OCI-LY7 (cell line): ENCODE results near the gene TMEM231. TPM values are rescaled to one million over a fixed set of nuclear protein-coding genes. Genes with fewer than 3 reads are reported as not detected.

Experiments used
- BruUV-seq: library from RNA; stranded (reverse); fragments of 400-500 nt; replicated peaks from 2 replicates; lab custom pipeline; 2021; lab: Mats Ljungman, UMichigan
- CTCF ChIA-PET: fragments of 300-600 bp; sonication (Branson Sonifier 250); formaldehyde crosslinking; loops from one replicate; lab custom pipeline; 2022; ENCODE audit warnings: antibody characterized with exemption; ENCODE audit not compliant: unreplicated experiment; lab: Charles Lee
- POLR2A ChIA-PET: fragments of 300-600 bp; sonication (Branson Sonifier 250); formaldehyde crosslinking; loops from one replicate; lab custom pipeline; 2022; ENCODE audit warnings: antibody characterized with exemption; lab: Charles Lee
- DNase-seq: peaks from one replicate; pipeline ENCODE4 v3.0.0-alpha.2; 2015; ENCODE audit warnings: low spot score
- H2AFZ ChIP-seq: fragments of 200-600 bp; sonication (generic), shearing (Covaris generic); 2 replicates; pipeline ENCODE4 v1.6.1; 2014; ENCODE audit warnings: mild to moderate bottlenecking, antibody characterized with exemption, low read length, moderate library complexity
- H3K27ac ChIP-seq: fragments of 200-600 bp; sonication (generic); 2 replicates; pipeline ENCODE4 v1.5.1; 2014; ENCODE audit warnings: mixed run types, low read depth, mild to moderate bottlenecking, moderate library complexity, low read length, inconsistent platforms; ENCODE audit not compliant: poor library complexity, severe bottlenecking
- H3K36me3 ChIP-seq: fragments of 200-600 bp; sonication (generic); 2 replicates; pipeline ENCODE4 v1.6.1; 2014; ENCODE audit warnings: mild to moderate bottlenecking, antibody characterized with exemption, low read length, moderate library complexity, mixed read lengths; ENCODE audit not compliant: insufficient read depth
- H3K4me1 ChIP-seq: fragments of 200-600 bp; sonication (generic); 2 replicates; pipeline ENCODE4 v1.5.1; 2014; ENCODE audit warnings: mild to moderate bottlenecking, low read length; ENCODE audit not compliant: insufficient read depth, poor library complexity, severe bottlenecking
- H3K4me2 ChIP-seq: fragments of 200-600 bp; sonication (generic); 2 replicates; pipeline ENCODE4 v1.6.1; 2014; ENCODE audit warnings: mild to moderate bottlenecking, low read length
- H3K4me3 ChIP-seq: fragments of 200-600 bp; sonication (generic); 2 replicates; pipeline ENCODE4 v1.5.1; 2014; ENCODE audit warnings: mild to moderate bottlenecking, low read depth, low read length; ENCODE audit not compliant: poor library complexity, severe bottlenecking
- H3K79me2 ChIP-seq: fragments of 200-600 bp; sonication (generic); 2 replicates; pipeline ENCODE4 v1.6.1; 2016; ENCODE audit warnings: low read depth, mild to moderate bottlenecking, low read length, moderate library complexity, mixed read lengths; ENCODE audit not compliant: insufficient read depth
- H3K9me2 ChIP-seq: fragments of 200-600 bp; sonication (generic); 2 replicates; pipeline ENCODE4 v1.6.1; 2016; ENCODE audit warnings: mild to moderate bottlenecking, low read length, mixed read lengths; ENCODE audit not compliant: insufficient read depth
- H3K9me3 ChIP-seq: fragments of 200-600 bp; sonication (generic); 2 replicates; pipeline ENCODE4 v1.6.1; 2014; ENCODE audit warnings: mild to moderate bottlenecking, mixed run types, low read length, mixed read lengths
- H4K20me1 ChIP-seq: fragments of 200-600 bp; sonication (generic); 2 replicates; pipeline ENCODE4 v1.6.1; 2014; ENCODE audit warnings: mild to moderate bottlenecking, antibody characterized with exemption, low read length, moderate library complexity, mixed read lengths; ENCODE audit not compliant: insufficient read depth
- CTCF ChIP-seq: fragments of 200-600 bp; sonication (generic); conservative IDR thresholded peaks from 2 replicates; pipeline ENCODE4 v1.5.1; 2014; ENCODE audit warnings: mild to moderate bottlenecking, antibody characterized with exemption, low read length, moderate library complexity, mixed read lengths
- EZH2phosphoT487 ChIP-seq: fragments of 200-600 bp; sonication (generic); IDR thresholded peaks from 2 replicates; pipeline ENCODE4 v1.6.1; 2018; ENCODE audit warnings: low read depth, borderline replicate concordance, mild to moderate bottlenecking, mixed run types, antibody characterized with exemption, low read length, moderate library complexity, mixed read lengths
- intact Hi-C: fragments of 100-400 bp; cut with micrococcal nuclease; formaldehyde crosslinking; loops from one replicate; pipeline ENCODE4 v1.10.0; 2022; ENCODE audit not compliant: unreplicated experiment
- total RNA-seq, 2 experiments: library from RNA; depleted of rRNA in 1 of 2; stranded (reverse); fragments of >200 nt in 1 of 2; shearing (Covaris generic) in 1 of 2; gene quantifications; 2 replicates each; pipeline ENCODE4 v1.2.3, GENCODE V29; 2014 to 2022

TMEM231 gene
- total RNA-seq, 2 experiments from 2014 or later, result 6.6 to 6.9 TPM

GRCh38 chr16:75576384-75576811 is 20.3 kb upstream of the TMEM231 start:
- POLR2A ChIA-PET, result interaction anchor here (0.8 kb wide), 2 partner anchors 12 to 30 kb away, joined by 3 to 4 read pairs; no protein-coding TSS in a partner anchor
- Histone ChIP-seq H4K20me1 (0 out of 2 replicates have a peak, but pooled peaks cover 7% of the 10 kb centered on the region), H3K27ac (no peak overlapping the region), H3K36me3 (peaks cover 91% of the 10 kb centered on the region), H3K79me2 (no peaks in the 10 kb centered on the region), H3K4me1 (peaks cover 6% of the 10 kb centered on the region), H3K4me3 (no peak overlapping the region), H3K9me2 (no peaks in the 10 kb centered on the region), H3K4me2 (no peak overlapping the region), H3K9me3 (no peaks in the 10 kb centered on the region), H2AFZ (no peak overlapping the region)
- intact Hi-C loops, result no loop called here
- TF ChIP-seq CTCF, result no peak
- CTCF ChIA-PET, result no interaction called here
- no TSS peak for BruUV-seq
- DNase-seq, result no peak

DNA sequence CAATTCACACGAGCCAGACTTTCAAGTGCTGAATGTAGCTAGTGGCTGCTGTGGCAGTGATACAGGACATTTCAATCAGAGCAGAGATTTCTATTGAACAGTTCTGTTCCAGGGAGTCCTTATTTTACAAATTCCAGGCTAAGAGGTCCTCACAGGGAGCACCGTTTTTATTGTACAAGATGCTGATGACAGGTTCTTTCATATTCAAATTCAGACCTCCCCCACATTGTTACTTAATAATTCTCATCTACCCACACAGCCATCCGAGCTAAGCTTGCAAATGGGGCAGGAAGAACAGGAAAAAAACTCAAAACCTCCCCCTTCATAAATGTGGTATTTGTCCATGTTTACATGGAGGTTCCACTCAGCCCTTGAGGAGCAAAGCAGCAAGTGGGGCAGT is 19.9 kb upstream of the TMEM231 start:
- Histone ChIP-seq H3K9me3 (no peaks in the 10 kb centered on the region), H3K4me1 (peaks cover 10% of the 10 kb centered on the region), H3K36me3 (peaks cover 93% of the 10 kb centered on the region), H3K4me3 (no peak overlapping the region), H3K79me2 (no peaks in the 10 kb centered on the region; the same call in 1 of the 2 replicates), H2AFZ (no peak overlapping the region), H3K4me2 (no peak overlapping the region), H4K20me1 (0 out of 2 replicates have a peak, but pooled peaks cover 7% of the 10 kb centered on the region), H3K9me2 (no peaks in the 10 kb centered on the region), H3K27ac (no peak overlapping the region)
- TF ChIP-seq CTCF (no peak), EZH2phosphoT487 (no peak)
- CTCF ChIA-PET, result no interaction called here
- POLR2A ChIA-PET, result no interaction called here
- intact Hi-C loops, result no loop called here
- BruUV-seq, result no TSS peak
- DNase-seq, result no peak

- H3K4me2 ChIP-seq, result no peak overlapping the region
- DNase-seq, result no peak
- H3K36me3 ChIP-seq, result peaks cover 96% of the 10 kb centered on the region
- CTCF ChIA-PET, result no interaction called here
- no TSS peak for BruUV-seq
- no peak overlapping the region for H3K27ac ChIP-seq
- peaks cover 30% of the 10 kb centered on the region for H3K4me1 ChIP-seq
- TF ChIP-seq EZH2phosphoT487 (no peak), CTCF (no peak)
- intact Hi-C loops, result no loop called here
- H3K9me2 ChIP-seq, result no peaks in the 10 kb centered on the region
- no peaks in the 10 kb centered on the region; the same call in 1 of the 2 replicates for H3K79me2 ChIP-seq
- no peak overlapping the region for H3K4me3 ChIP-seq
- no peak overlapping the region for H2AFZ ChIP-seq
- POLR2A ChIA-PET, result interaction anchor here (0.8 to 1.5 kb wide), 2 partner anchors 52 to 68 kb away, joined by 3 read pairs; no protein-coding TSS in a partner anchor
- H4K20me1 ChIP-seq, result 0 out of 2 replicates have a peak, but pooled peaks cover 7% of the 10 kb centered on the region
- no peaks in the 10 kb centered on the region for H3K9me3 ChIP-seq
Observed at GRCh38 chr16:75573955-75574354, 17.9 kb upstream of the TMEM231 start.
